Natural killer cell treated with Interleukin-12 subunit alpha and Interleukin-12 subunit beta and Interleukin-15 and Interleukin-18, amount 100 ng/mL, for 72 hours (primary cell): ENCODE data around the gene AKAP13. TPM values are rescaled to one million over a fixed set of nuclear protein-coding genes. Genes with fewer than 3 reads are reported as not detected.
"Not testable (repeated sequence)": the region's sequence is repeated elsewhere in the genome, so short reads cannot be mapped to it uniquely, and the experiment has no call there.

Source experiments
- ATAC-seq, 2 donors: fragments of 150-1000 bp; cut with Tn5 transposase in 1 of 2; sonication (Bioruptor Pico), chemical (Tn5 transposase) in 1 of 2; 2 replicates each; pipeline ENCODE4 v1.10.0; 2021
- DNase-seq: peaks from one replicate; pipeline ENCODE4 v3.0.0; 2022; ENCODE audit warnings: low spot score
- H3K27ac Mint-ChIP-seq, 2 donors: 1 replicate in 1 of 2; 2 replicates in 1 of 2; pipeline ENCODE4 v1.8.0; 2022; ENCODE audit warnings: mixed read lengths in 2 of 2, mild to moderate bottlenecking in 1 of 2, moderate library complexity in 1 of 2
- H3K27me3 Mint-ChIP-seq, 2 donors: 1 replicate in 1 of 2; 2 replicates in 1 of 2; pipeline ENCODE4 v1.8.0; 2022; ENCODE audit warnings: mixed read lengths in 2 of 2
- H3K36me3 Mint-ChIP-seq: one replicate; pipeline ENCODE4 v1.8.0; 2022; ENCODE audit warnings: mixed read lengths
- H3K4me1 Mint-ChIP-seq, 2 donors: 1 replicate in 1 of 2; 2 replicates in 1 of 2; pipeline ENCODE4 v1.8.0; 2022; ENCODE audit warnings: low read depth in 2 of 2, mixed read lengths in 2 of 2, mild to moderate bottlenecking in 1 of 2
- H3K4me3 Mint-ChIP-seq: one replicate; pipeline ENCODE4 v1.8.0; 2022; ENCODE audit warnings: mixed read lengths
- H3K9me3 Mint-ChIP-seq: 2 replicates; pipeline ENCODE4 v1.8.0; 2022; ENCODE audit warnings: mixed read lengths
- total RNA-seq, 2 donors: library from RNA; stranded (reverse); gene quantifications; one replicate each; pipeline ENCODE4 v1.2.3, GENCODE V29; 2022

The AKAP13 gene
- total RNA-seq, 2 donors from 2014 or later: 142 to 176 TPM

GRCh38 chr15:85344653-85345114, 35.7 kb upstream of the AKAP13 start:
- H3K27me3 Mint-ChIP-seq, H3K4me1 Mint-ChIP-seq, DNase-seq, H3K9me3 Mint-ChIP-seq, H3K36me3 Mint-ChIP-seq, ATAC-seq, H3K4me3 Mint-ChIP-seq, H3K27ac Mint-ChIP-seq: not testable (repeated sequence)

GRCh38 chr15:85345196-85345918, 35.0 kb upstream of the AKAP13 start:
- H3K9me3 Mint-ChIP-seq, H3K27ac Mint-ChIP-seq, DNase-seq, H3K4me1 Mint-ChIP-seq, ATAC-seq, H3K4me3 Mint-ChIP-seq, H3K36me3 Mint-ChIP-seq, H3K27me3 Mint-ChIP-seq: not testable (repeated sequence)

GRCh38 chr15:85346462-85347084, 33.8 kb upstream of the AKAP13 start:
- H3K36me3 Mint-ChIP-seq, H3K4me1 Mint-ChIP-seq, H3K4me3 Mint-ChIP-seq, H3K9me3 Mint-ChIP-seq, H3K27ac Mint-ChIP-seq, H3K27me3 Mint-ChIP-seq, DNase-seq: not testable (repeated sequence)
- ATAC-seq: peak in 1 of 2 donors; percentile 24

- H3K27me3 Mint-ChIP-seq, H3K36me3 Mint-ChIP-seq, H3K4me3 Mint-ChIP-seq, H3K9me3 Mint-ChIP-seq, H3K4me1 Mint-ChIP-seq, DNase-seq, H3K27ac Mint-ChIP-seq, ATAC-seq: not testable (repeated sequence)
Observed at GRCh38 chr15:85347264-85348047, 32.9 kb upstream of the AKAP13 start.

GRCh38 chr15:85348048-85348766, 32.2 kb upstream of the AKAP13 start:
- not testable (repeated sequence) for H3K4me3 Mint-ChIP-seq, H3K9me3 Mint-ChIP-seq, H3K4me1 Mint-ChIP-seq, H3K27me3 Mint-ChIP-seq, DNase-seq, H3K27ac Mint-ChIP-seq, H3K36me3 Mint-ChIP-seq
- peak in 1 of 2 donors; percentile 20 for ATAC-seq

- not testable (repeated sequence) for H3K27ac Mint-ChIP-seq, H3K27me3 Mint-ChIP-seq, H3K9me3 Mint-ChIP-seq, DNase-seq, H3K4me1 Mint-ChIP-seq, H3K4me3 Mint-ChIP-seq, H3K36me3 Mint-ChIP-seq, ATAC-seq
Observed at GRCh38 chr15:85349062-85349461, 31.3 kb upstream of the AKAP13 start.

GRCh38 chr15:85350395-85350794, 30.0 kb upstream of the AKAP13 start:
- no peak for DNase-seq
- Mint-ChIP-seq H3K27me3 (peaks cover 0 to 5% of the 10 kb centered on the region in 2 donors), H3K9me3 (no peaks in the 10 kb centered on the region), H3K36me3 (no peaks in the 10 kb centered on the region), H3K4me3 (no peak overlapping the region), H3K27ac (no peak overlapping the region), H3K4me1 (no peaks in the 10 kb centered on the region)
- no peak for ATAC-seq

GRCh38 chr15:85351501-85351900, 28.9 kb upstream of the AKAP13 start:
- not testable (repeated sequence) for H3K4me3 Mint-ChIP-seq, H3K4me1 Mint-ChIP-seq, DNase-seq, ATAC-seq, H3K36me3 Mint-ChIP-seq, H3K27me3 Mint-ChIP-seq, H3K9me3 Mint-ChIP-seq, H3K27ac Mint-ChIP-seq

- no peaks in the 10 kb centered on the region for H3K9me3 Mint-ChIP-seq
- H3K4me1 Mint-ChIP-seq: peaks cover 0 to 6% of the 10 kb centered on the region in 2 donors
- DNase-seq: no peak
- H3K4me3 Mint-ChIP-seq: no peak overlapping the region
- H3K27ac Mint-ChIP-seq: no peak overlapping the region
- H3K36me3 Mint-ChIP-seq: no peaks in the 10 kb centered on the region
- peaks cover 0 to 5% of the 10 kb centered on the region in 2 donors for H3K27me3 Mint-ChIP-seq
- ATAC-seq: no peak
Observed at GRCh38 chr15:85351965-85352364, 28.4 kb upstream of the AKAP13 start.

GRCh38 chr15:85353516-85353915, 26.9 kb upstream of the AKAP13 start:
- Mint-ChIP-seq H3K9me3 (no peaks in the 10 kb centered on the region), H3K27ac (no peak overlapping the region), H3K36me3 (no peaks in the 10 kb centered on the region), H3K27me3 (peaks cover 0 to 5% of the 10 kb centered on the region in 2 donors), H3K4me3 (no peak overlapping the region), H3K4me1 (peaks cover 9 to 15% of the 10 kb centered on the region in 2 donors)
- ATAC-seq (no peak), DNase-seq (no peak)

GRCh38 chr15:85354461-85354860, 25.9 kb upstream of the AKAP13 start:
- Mint-ChIP-seq H3K27me3 (peaks cover 0 to 5% of the 10 kb centered on the region in 2 donors), H3K9me3 (no peaks in the 10 kb centered on the region), H3K4me3 (no peak overlapping the region), H3K36me3 (no peaks in the 10 kb centered on the region), H3K4me1 (peaks cover 9 to 17% of the 10 kb centered on the region in 2 donors), H3K27ac (no peak overlapping the region)
- DNase-seq: no peak
- ATAC-seq: no peak

GRCh38 chr15:85354948-85355347, 25.5 kb upstream of the AKAP13 start:
- peaks cover 0 to 5% of the 10 kb centered on the region in 2 donors for H3K27me3 Mint-ChIP-seq
- no peak overlapping the region for H3K4me3 Mint-ChIP-seq
- DNase-seq (no peak), ATAC-seq (no peak)
- H3K4me1 Mint-ChIP-seq: peaks cover 9 to 17% of the 10 kb centered on the region in 2 donors
- no peak overlapping the region for H3K27ac Mint-ChIP-seq
- H3K36me3 Mint-ChIP-seq: no peaks in the 10 kb centered on the region
- H3K9me3 Mint-ChIP-seq: no peaks in the 10 kb centered on the region

- Mint-ChIP-seq H3K36me3 (no peaks in the 10 kb centered on the region), H3K4me1 (peaks cover 9 to 17% of the 10 kb centered on the region in 2 donors), H3K27me3 (peaks cover 0 to 5% of the 10 kb centered on the region in 2 donors), H3K9me3 (no peaks in the 10 kb centered on the region), H3K4me3 (no peak overlapping the region), H3K27ac (no peak overlapping the region)
- ATAC-seq: no peak
- DNase-seq: no peak
Observed at GRCh38 chr15:85356276-85356675, 24.1 kb upstream of the AKAP13 start.
